Neural cell (in vitro differentiated cells): ENCODE data around the gene PEX13. TPM values are rescaled to one million over a fixed set of nuclear protein-coding genes. Genes with fewer than 3 reads are reported as not detected.
"Not testable (repeated sequence)": the region's sequence is repeated elsewhere in the genome, so short reads cannot be mapped to it uniquely, and the experiment has no call there.

ENCODE experiments used
- H2AFZ ChIP-seq: fragments of 200-600, 300-800 bp; sonication (generic), shearing (Covaris generic); 2 replicates; pipeline ENCODE4 v1.6.0; 2014; ENCODE audit warnings: low read depth, mild to moderate bottlenecking, antibody characterized with exemption, low read length, moderate library complexity
- H3F3A ChIP-seq: fragments of 200-600 bp; shearing (Covaris generic); 2 replicates; pipeline ENCODE4 v1.6.1; 2016; ENCODE audit warnings: mild to moderate bottlenecking, moderate library complexity, mixed read lengths, antibody characterized with exemption, low read length; ENCODE audit not compliant: insufficient read depth, poor library complexity, severe bottlenecking
- H3K27ac ChIP-seq: fragments of 200-600, 300-800 bp; sonication (generic), shearing (Covaris generic); 2 replicates; pipeline ENCODE4 v1.5.1; 2014; ENCODE audit warnings: mild to moderate bottlenecking, low read length, moderate library complexity
- H3K27me3 ChIP-seq: fragments of 300-800, 200-600 bp; sonication (generic), shearing (Covaris generic); 2 replicates; pipeline ENCODE4 v1.6.0; 2014; ENCODE audit warnings: mild to moderate bottlenecking, low read depth, low read length, moderate library complexity; ENCODE audit not compliant: insufficient read depth
- H3K36me3 ChIP-seq: fragments of 300-800, 200-600 bp; sonication (generic), shearing (Covaris generic); 2 replicates; pipeline ENCODE4 v1.5.1; 2014; ENCODE audit warnings: mild to moderate bottlenecking, antibody characterized with exemption, low read length, moderate library complexity; ENCODE audit not compliant: insufficient read depth
- H3K4me2 ChIP-seq: fragments of 300-800, 200-600 bp; sonication (generic), shearing (Covaris generic); 2 replicates; pipeline ENCODE4 v1.6.0; 2014; ENCODE audit warnings: mild to moderate bottlenecking, low read length
- H3K4me3 ChIP-seq: fragments of 300-800, 200-600 bp; sonication (generic), shearing (Covaris generic); 2 replicates; pipeline ENCODE4 v1.5.1; 2014; ENCODE audit warnings: mild to moderate bottlenecking, low read length, moderate library complexity
- H3K79me2 ChIP-seq: fragments of 200-600 bp; shearing (Covaris generic); replicated peaks from 2 replicates; pipeline ENCODE4 v1.6.0; 2014; ENCODE audit warnings: mild to moderate bottlenecking, low read length, moderate library complexity; ENCODE audit not compliant: insufficient read depth
- H3K9ac ChIP-seq: fragments of 300-800, 200-600 bp; sonication (generic), shearing (Covaris generic); 2 replicates; pipeline ENCODE4 v1.6.1; 2016; ENCODE audit warnings: mild to moderate bottlenecking, low read length, mixed read lengths
- H3K9me2 ChIP-seq: fragments of 200-600 bp; shearing (Covaris generic); 2 replicates; pipeline ENCODE4 v1.6.1; 2016; ENCODE audit warnings: mild to moderate bottlenecking, low read length, mixed read lengths; ENCODE audit not compliant: insufficient read depth
- H3K9me3 ChIP-seq: fragments of 200-600, 300-800 bp; sonication (generic), shearing (Covaris generic); 2 replicates; pipeline ENCODE4 v1.6.1; 2016; ENCODE audit warnings: mild to moderate bottlenecking, mixed run types, low read length, moderate library complexity, mixed read lengths
- H4K20me1 ChIP-seq: fragments of 200-600 bp; shearing (Covaris generic); 2 replicates; pipeline ENCODE4 v1.6.1; 2016; ENCODE audit warnings: mild to moderate bottlenecking, mixed run types; ENCODE audit not compliant: insufficient read depth
- EP300 ChIP-seq: fragments of 450-650 bp; conservative IDR thresholded peaks from 2 replicates; pipeline ENCODE4 v1.6.1; 2014; ENCODE audit warnings: antibody characterized with exemption, mild to moderate bottlenecking, moderate library complexity; ENCODE audit not compliant: poor library complexity, severe bottlenecking
- EZH2 ChIP-seq: fragments of 200-600, 300-800 bp; shearing (Covaris generic), sonication (generic); IDR thresholded peaks from 2 replicates; pipeline ENCODE4 v1.6.1; 2014; ENCODE audit warnings: antibody characterized with exemption, low read length, borderline replicate concordance, mild to moderate bottlenecking; ENCODE audit not compliant: insufficient read depth, poor library complexity, severe bottlenecking
- MXI1 ChIP-seq: fragments of 450-650 bp; conservative IDR thresholded peaks from 2 replicates; pipeline ENCODE4 v1.6.1; 2014; ENCODE audit warnings: antibody characterized with exemption, mild to moderate bottlenecking; ENCODE audit not compliant: poor library complexity, severe bottlenecking
- POLR2AphosphoS5 ChIP-seq: IDR thresholded peaks from 2 replicates; pipeline ENCODE4 v1.6.1; 2012
- RAD21 ChIP-seq: fragments of 450-650 bp; conservative IDR thresholded peaks from 2 replicates; pipeline ENCODE4 v1.6.1; 2014; ENCODE audit warnings: antibody characterized with exemption, mild to moderate bottlenecking, moderate library complexity
- SMC3 ChIP-seq: fragments of 450-650 bp; conservative IDR thresholded peaks from 2 replicates; pipeline ENCODE4 v1.6.1; 2014; ENCODE audit warnings: antibody characterized with exemption, mild to moderate bottlenecking, moderate library complexity; ENCODE audit not compliant: poor library complexity
- TAF1 ChIP-seq: IDR thresholded peaks from 2 replicates; pipeline ENCODE4 v1.6.1; 2012; ENCODE audit warnings: low read depth
- polyA plus RNA-seq: library from polyadenylated mRNA; depleted of rRNA; stranded (reverse); fragments of >200 nt; gene quantifications from 2 replicates; pipeline ENCODE4 v1.2.3, GENCODE V29; 2014
- TF ChIP-seq, protein P1 (sequence below): fragments of 450-650 bp; IDR thresholded peaks from 2 replicates; pipeline ENCODE4 v1.5.1; 2014; ENCODE audit warnings: antibody characterized with exemption, mild to moderate bottlenecking, moderate library complexity; ENCODE audit not compliant: poor library complexity, severe bottlenecking
- TF ChIP-seq, protein P2 (sequence below): IDR thresholded peaks from 2 replicates; pipeline ENCODE4 v1.6.1; 2012; ENCODE audit warnings: borderline replicate concordance

PEX13 gene
- polyA plus RNA-seq, 1 donor from 2014 or later: 95.6 TPM

DNA sequence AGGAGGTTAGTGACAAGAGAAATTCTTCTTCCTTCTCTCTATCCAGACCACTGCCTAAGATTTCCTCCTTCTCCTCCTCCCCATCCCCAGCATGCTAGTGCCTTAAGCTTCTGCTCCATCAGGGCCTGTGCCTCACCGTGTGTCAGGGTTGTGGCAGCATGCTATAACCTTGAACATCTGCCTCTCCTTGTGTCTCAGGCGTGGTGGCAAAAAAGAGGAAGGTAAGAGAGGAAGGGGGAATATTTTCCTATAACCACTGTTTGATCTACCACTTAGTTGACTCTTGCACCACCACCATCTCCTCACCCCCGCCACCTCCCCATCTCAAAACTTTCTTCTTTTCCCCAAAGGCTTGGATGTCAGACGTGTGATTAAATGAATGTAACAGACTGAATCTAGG lies 38.3 kb upstream of the PEX13 start:
- no peak overlapping the region for H3K27ac ChIP-seq
- H3K79me2 ChIP-seq: no peaks in the 10 kb centered on the region
- H3K9ac ChIP-seq: no peak overlapping the region
- H3K9me3 ChIP-seq: no peaks in the 10 kb centered on the region
- H3K36me3 ChIP-seq: no peaks in the 10 kb centered on the region
- H4K20me1 ChIP-seq: no peaks in the 10 kb centered on the region
- H3K27me3 ChIP-seq: no peaks in the 10 kb centered on the region
- H3K9me2 ChIP-seq: no peaks in the 10 kb centered on the region
- TF ChIP-seq TAF1 (no peak), POLR2AphosphoS5 (no peak), EP300 (no peak)
- H2AFZ ChIP-seq: no peak overlapping the region
- no peak overlapping the region for H3K4me2 ChIP-seq
- H3F3A ChIP-seq: no peaks in the 10 kb centered on the region
- no peak overlapping the region for H3K4me3 ChIP-seq

DNA sequence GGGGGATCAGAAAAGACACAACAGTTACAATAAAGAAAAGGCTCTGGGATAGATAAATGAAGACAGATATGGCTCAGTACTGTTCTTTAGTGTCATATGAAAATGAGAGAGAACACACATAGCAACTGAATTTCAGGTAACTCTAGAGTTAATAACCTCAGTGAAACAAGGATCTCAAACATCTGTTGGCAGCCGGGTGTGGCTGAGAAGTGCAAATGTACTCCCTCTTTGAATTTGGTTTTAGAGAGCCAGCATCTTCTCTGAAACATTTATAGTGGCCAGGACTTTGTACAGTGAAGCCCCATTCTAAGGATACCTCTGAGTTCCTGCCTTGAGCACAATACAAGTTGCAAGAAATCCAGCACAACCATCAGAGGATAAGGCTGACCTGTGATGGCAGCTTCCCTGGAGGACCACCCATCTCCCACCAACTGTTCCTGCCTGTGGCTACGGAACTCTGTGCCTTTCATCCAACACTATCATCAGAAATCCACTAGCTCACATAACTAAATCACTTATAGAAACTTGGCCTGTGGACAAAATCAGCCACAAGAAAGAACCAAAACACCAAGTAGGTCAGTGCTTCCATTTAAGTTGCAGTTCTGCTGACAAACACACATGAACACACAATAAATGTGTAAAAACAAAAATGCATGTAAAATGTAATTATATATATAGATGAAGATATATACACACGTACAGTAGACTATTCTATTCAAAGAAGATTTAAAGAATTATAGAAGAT lies 37.3 kb upstream of the PEX13 start:
- Histone ChIP-seq H3K9me2 (no peaks in the 10 kb centered on the region), H4K20me1 (no peaks in the 10 kb centered on the region), H3K9ac (no peak overlapping the region), H3K79me2 (no peaks in the 10 kb centered on the region), H3F3A (no peaks in the 10 kb centered on the region), H3K36me3 (no peaks in the 10 kb centered on the region), H2AFZ (no peak overlapping the region), H3K27ac (no peak overlapping the region), H3K4me2 (no peak overlapping the region), H3K27me3 (no peaks in the 10 kb centered on the region), H3K4me3 (no peak overlapping the region), H3K9me3 (no peaks in the 10 kb centered on the region)
- no peak for TF ChIP-seq RAD21
- TF ChIP-seq TAF1: no peak
- no peak for TF ChIP-seq EZH2
- no peak for TF ChIP-seq MXI1
- TF ChIP-seq, protein P1, sequence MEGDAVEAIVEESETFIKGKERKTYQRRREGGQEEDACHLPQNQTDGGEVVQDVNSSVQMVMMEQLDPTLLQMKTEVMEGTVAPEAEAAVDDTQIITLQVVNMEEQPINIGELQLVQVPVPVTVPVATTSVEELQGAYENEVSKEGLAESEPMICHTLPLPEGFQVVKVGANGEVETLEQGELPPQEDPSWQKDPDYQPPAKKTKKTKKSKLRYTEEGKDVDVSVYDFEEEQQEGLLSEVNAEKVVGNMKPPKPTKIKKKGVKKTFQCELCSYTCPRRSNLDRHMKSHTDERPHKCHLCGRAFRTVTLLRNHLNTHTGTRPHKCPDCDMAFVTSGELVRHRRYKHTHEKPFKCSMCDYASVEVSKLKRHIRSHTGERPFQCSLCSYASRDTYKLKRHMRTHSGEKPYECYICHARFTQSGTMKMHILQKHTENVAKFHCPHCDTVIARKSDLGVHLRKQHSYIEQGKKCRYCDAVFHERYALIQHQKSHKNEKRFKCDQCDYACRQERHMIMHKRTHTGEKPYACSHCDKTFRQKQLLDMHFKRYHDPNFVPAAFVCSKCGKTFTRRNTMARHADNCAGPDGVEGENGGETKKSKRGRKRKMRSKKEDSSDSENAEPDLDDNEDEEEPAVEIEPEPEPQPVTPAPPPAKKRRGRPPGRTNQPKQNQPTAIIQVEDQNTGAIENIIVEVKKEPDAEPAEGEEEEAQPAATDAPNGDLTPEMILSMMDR: no peak
- no peak for TF ChIP-seq SMC3
- TF ChIP-seq EP300: no peak
- TF ChIP-seq, protein P2, sequence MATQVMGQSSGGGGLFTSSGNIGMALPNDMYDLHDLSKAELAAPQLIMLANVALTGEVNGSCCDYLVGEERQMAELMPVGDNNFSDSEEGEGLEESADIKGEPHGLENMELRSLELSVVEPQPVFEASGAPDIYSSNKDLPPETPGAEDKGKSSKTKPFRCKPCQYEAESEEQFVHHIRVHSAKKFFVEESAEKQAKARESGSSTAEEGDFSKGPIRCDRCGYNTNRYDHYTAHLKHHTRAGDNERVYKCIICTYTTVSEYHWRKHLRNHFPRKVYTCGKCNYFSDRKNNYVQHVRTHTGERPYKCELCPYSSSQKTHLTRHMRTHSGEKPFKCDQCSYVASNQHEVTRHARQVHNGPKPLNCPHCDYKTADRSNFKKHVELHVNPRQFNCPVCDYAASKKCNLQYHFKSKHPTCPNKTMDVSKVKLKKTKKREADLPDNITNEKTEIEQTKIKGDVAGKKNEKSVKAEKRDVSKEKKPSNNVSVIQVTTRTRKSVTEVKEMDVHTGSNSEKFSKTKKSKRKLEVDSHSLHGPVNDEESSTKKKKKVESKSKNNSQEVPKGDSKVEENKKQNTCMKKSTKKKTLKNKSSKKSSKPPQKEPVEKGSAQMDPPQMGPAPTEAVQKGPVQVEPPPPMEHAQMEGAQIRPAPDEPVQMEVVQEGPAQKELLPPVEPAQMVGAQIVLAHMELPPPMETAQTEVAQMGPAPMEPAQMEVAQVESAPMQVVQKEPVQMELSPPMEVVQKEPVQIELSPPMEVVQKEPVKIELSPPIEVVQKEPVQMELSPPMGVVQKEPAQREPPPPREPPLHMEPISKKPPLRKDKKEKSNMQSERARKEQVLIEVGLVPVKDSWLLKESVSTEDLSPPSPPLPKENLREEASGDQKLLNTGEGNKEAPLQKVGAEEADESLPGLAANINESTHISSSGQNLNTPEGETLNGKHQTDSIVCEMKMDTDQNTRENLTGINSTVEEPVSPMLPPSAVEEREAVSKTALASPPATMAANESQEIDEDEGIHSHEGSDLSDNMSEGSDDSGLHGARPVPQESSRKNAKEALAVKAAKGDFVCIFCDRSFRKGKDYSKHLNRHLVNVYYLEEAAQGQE: no peak
- TF ChIP-seq POLR2AphosphoS5: no peak

DNA sequence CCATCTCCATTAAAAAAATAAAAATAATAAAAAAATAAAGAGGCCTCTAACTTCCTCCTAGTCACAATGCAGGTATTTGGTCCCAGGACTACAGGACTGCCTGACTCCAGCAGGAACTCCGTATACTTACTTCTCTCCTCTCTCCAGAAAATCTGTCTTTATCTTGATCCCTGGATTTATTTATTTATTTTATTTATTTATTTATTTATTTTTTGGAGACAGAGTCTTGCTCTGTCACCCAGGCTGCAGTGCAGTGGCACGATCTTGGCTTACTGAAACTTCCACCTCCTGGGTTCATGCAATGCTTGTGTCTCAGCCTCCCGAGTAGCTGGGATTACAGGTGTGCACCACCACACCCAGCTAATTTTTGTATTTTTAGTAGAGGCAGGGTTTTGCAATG lies 35.5 kb upstream of the PEX13 start:
- not testable (repeated sequence) for H3F3A ChIP-seq, H3K9ac ChIP-seq, H3K36me3 ChIP-seq, H3K4me3 ChIP-seq, H4K20me1 ChIP-seq, H2AFZ ChIP-seq, H3K4me2 ChIP-seq, H3K27ac ChIP-seq, H3K79me2 ChIP-seq, H3K27me3 ChIP-seq, H3K9me3 ChIP-seq, H3K9me2 ChIP-seq
